H1 (cell line): ENCODE measurements around the gene MANSC4. TPM values are rescaled to one million over a fixed set of nuclear protein-coding genes. Genes with fewer than 3 reads are reported as not detected.
A peak's percentile ranks its signal among the peaks of the same experiment; 100 is the strongest.

ENCODE experiments used
- CTCF ChIA-PET: fragments of 300-600 bp; sonication (Branson Sonifier 250); formaldehyde crosslinking; loops from one replicate; lab custom pipeline; 2021; ENCODE audit not compliant: partially characterized antibody; lab: Charles Lee
- POLR2A ChIA-PET: fragments of 300-600 bp; sonication (Branson Sonifier 250); formaldehyde crosslinking; loops from one replicate; lab custom pipeline; 2021; ENCODE audit warnings: inconsistent platforms; ENCODE audit not compliant: partially characterized antibody; lab: Charles Lee
- DNase-seq, 2 experiments: peaks; one replicate each; pipeline versions ENCODE4 v3.0.0 to v3.0.0-alpha.2; 2010 to 2022; ENCODE audit warnings: low spot score in 2 of 2, low read depth in 1 of 2, mixed read lengths in 1 of 2
- FAIRE-seq: peaks from 2 replicates; lab custom pipeline; 2011; peaks lifted over from hg19 to GRCh38; lab: Jason Lieb, UNC
- H2AFZ ChIP-seq: 2 replicates; pipeline ENCODE4 v1.8.1; 2012; ENCODE audit warnings: low read length, inconsistent platforms
- H2AK5ac ChIP-seq: 2 replicates; pipeline ENCODE4 v1.6.1; 2013; ENCODE audit warnings: low read depth, low read length
- H2BK120ac ChIP-seq: replicated peaks from 2 replicates; pipeline ENCODE3; 2013; ENCODE audit warnings: low read depth, low read length, inconsistent platforms
- H2BK12ac ChIP-seq: 2 replicates; pipeline ENCODE4 v1.6.1; 2013; ENCODE audit warnings: low read depth, low read length
- H2BK15ac ChIP-seq: 2 replicates; pipeline ENCODE4 v1.6.1; 2013; ENCODE audit warnings: low read length
- H2BK20ac ChIP-seq: 2 replicates; pipeline ENCODE4 v1.6.1; 2013; ENCODE audit warnings: low read length
- H2BK5ac ChIP-seq: 2 replicates; pipeline ENCODE4 v1.6.1; 2013; ENCODE audit warnings: low read depth, low read length
- H3K14ac ChIP-seq: 2 replicates; pipeline ENCODE4 v1.6.1; 2013; ENCODE audit warnings: inconsistent platforms; ENCODE audit not compliant: insufficient read length
- H3K18ac ChIP-seq: 2 replicates; pipeline ENCODE4 v1.6.1; 2013; ENCODE audit warnings: low read length; ENCODE audit errors: extremely low read depth
- H3K23ac ChIP-seq: 2 replicates; pipeline ENCODE4 v1.6.1; 2013; ENCODE audit warnings: inconsistent platforms; ENCODE audit not compliant: insufficient read length
- H3K23me2 ChIP-seq: 2 replicates; pipeline ENCODE4 v1.6.1; 2013; ENCODE audit warnings: low read depth, low read length
- H3K27ac ChIP-seq: 2 replicates; pipeline ENCODE4 v1.6.1; 2011; ENCODE audit warnings: low read depth, low read length, inconsistent platforms
- H3K27me3 ChIP-seq, 4 experiments: replicated peaks in 1 of 4; 1 replicate in 1 of 4; 2 replicates in 3 of 4; pipeline versions ENCODE4 v1.6.1 to v1.8.1; 2011 to 2013; ENCODE audit warnings: low read length in 3 of 4, mild to moderate bottlenecking in 3 of 4, inconsistent platforms in 2 of 4, mixed read lengths in 2 of 4, moderate library complexity in 1 of 4; ENCODE audit not compliant: control insufficient read depth in 3 of 4, insufficient read depth in 3 of 4; ENCODE audit errors: extremely low read depth in 1 of 4
- H3K36me3 ChIP-seq, 4 experiments: 2 replicates each; pipeline versions ENCODE4 v1.6.1 to v1.8.1; 2011 to 2013; ENCODE audit warnings: mild to moderate bottlenecking in 4 of 4, low read length in 3 of 4, moderate library complexity in 2 of 4, control low read depth in 1 of 4, inconsistent platforms in 1 of 4; ENCODE audit not compliant: insufficient read depth in 4 of 4, control insufficient read depth in 2 of 4
- H3K4ac ChIP-seq: replicated peaks from 2 replicates; pipeline ENCODE3; 2013; ENCODE audit warnings: low read length, low read depth, mixed read lengths, inconsistent platforms; ENCODE audit not compliant: insufficient read length
- H3K4me1 ChIP-seq, 4 experiments: replicated peaks in 1 of 4; 1 replicate in 1 of 4; 2 replicates in 3 of 4; pipeline versions ENCODE4 v1.6.1 to v1.8.1; 2011 to 2013; ENCODE audit warnings: low read length in 3 of 4, inconsistent platforms in 2 of 4, mixed read lengths in 1 of 4; ENCODE audit not compliant: insufficient read depth in 4 of 4, control insufficient read depth in 3 of 4
- H3K4me2 ChIP-seq, 2 experiments: 2 replicates each; pipeline versions ENCODE4 v1.6.1 to v1.8.1; 2011 to 2013; ENCODE audit warnings: low read depth in 2 of 2, low read length in 2 of 2, control low read depth in 1 of 2, inconsistent platforms in 1 of 2, mild to moderate bottlenecking in 1 of 2; ENCODE audit not compliant: insufficient read depth in 1 of 2
- H3K4me3 ChIP-seq, 4 experiments: fragments of 200-600, 300-600 bp in 1 of 4; sonication (generic), shearing (Covaris generic), sonication (Bioruptor Twin) in 1 of 4; 2 replicates each; pipeline versions ENCODE4 v1.5.1 to v1.8.1; 2011 to 2016; ENCODE audit warnings: low read length in 4 of 4, low read depth in 3 of 4, control low read depth in 2 of 4, inconsistent platforms in 2 of 4, mild to moderate bottlenecking in 2 of 4, mixed read lengths in 1 of 4, moderate library complexity in 1 of 4; ENCODE audit not compliant: insufficient read depth in 2 of 4; ENCODE audit errors: extremely low read depth in 1 of 4
- H3K56ac ChIP-seq: replicated peaks from 2 replicates; pipeline ENCODE3; 2013; ENCODE audit warnings: low read depth, mild to moderate bottlenecking, mixed read lengths, low read length, inconsistent platforms; ENCODE audit not compliant: insufficient read length
- H3K79me1 ChIP-seq: 2 replicates; pipeline ENCODE4 v1.6.1; 2013; ENCODE audit warnings: low read depth, low read length, control low read depth
- H3K79me2 ChIP-seq, 2 experiments: 2 replicates each; pipeline versions ENCODE4 v1.6.1 to v1.8.1; 2012 to 2013; ENCODE audit warnings: low read length in 2 of 2, mild to moderate bottlenecking in 2 of 2, inconsistent platforms in 1 of 2; ENCODE audit not compliant: insufficient read depth in 2 of 2, control insufficient read depth in 1 of 2
- H3K9ac ChIP-seq, 4 experiments: replicated peaks in 1 of 4; 1 replicate in 1 of 4; 2 replicates in 3 of 4; pipeline versions ENCODE4 v1.6.1 to v1.8.1; 2011 to 2013; ENCODE audit warnings: low read depth in 3 of 4, low read length in 3 of 4, control low read depth in 2 of 4, mild to moderate bottlenecking in 2 of 4, moderate library complexity in 2 of 4, inconsistent platforms in 1 of 4; ENCODE audit errors: extremely low read depth in 1 of 4
- H3K9me3 ChIP-seq, 2 experiments: 2 replicates each; pipeline versions ENCODE4 v1.6.1 to v1.8.1; 2012 to 2013; ENCODE audit warnings: mild to moderate bottlenecking in 2 of 2, moderate library complexity in 2 of 2, control low read depth in 1 of 2, inconsistent platforms in 1 of 2, low read depth in 1 of 2, low read length in 1 of 2, mixed read lengths in 1 of 2; ENCODE audit not compliant: insufficient read depth in 2 of 2
- H4K20me1 ChIP-seq, 2 experiments: replicated peaks in 1 of 2; 2 replicates each; pipeline versions ENCODE3 to v1.8.1; 2011 to 2013; ENCODE audit warnings: inconsistent platforms in 2 of 2, low read length in 2 of 2, mild to moderate bottlenecking in 1 of 2; ENCODE audit not compliant: insufficient read depth in 2 of 2, control insufficient read depth in 1 of 2
- H4K5ac ChIP-seq: 2 replicates; pipeline ENCODE4 v1.6.1; 2013; ENCODE audit warnings: low read length, low read depth, mixed read lengths, inconsistent platforms; ENCODE audit not compliant: insufficient read length
- H4K8ac ChIP-seq: 2 replicates; pipeline ENCODE4 v1.8.0; 2013; ENCODE audit warnings: mild to moderate bottlenecking, moderate library complexity, low read length, inconsistent platforms; ENCODE audit not compliant: insufficient read depth; ENCODE audit errors: extremely low read depth
- H4K91ac ChIP-seq: replicated peaks from 2 replicates; pipeline ENCODE3; 2013; ENCODE audit warnings: low read length, mixed read lengths, inconsistent platforms; ENCODE audit not compliant: insufficient read length
- ATF3 ChIP-seq: IDR thresholded peaks from 2 replicates; pipeline ENCODE4 v1.6.1; 2011; ENCODE audit warnings: low read depth, mild to moderate bottlenecking, low read length; ENCODE audit not compliant: insufficient read depth
- KDM4A ChIP-seq: IDR thresholded peaks from one replicate; pipeline ENCODE4 v1.7.1; 2012; ENCODE audit warnings: low read depth, mild to moderate bottlenecking, moderate library complexity, low read length, inconsistent platforms; ENCODE audit not compliant: severe bottlenecking
- KDM5A ChIP-seq: fragments of 200-600 bp; IDR thresholded peaks from 2 replicates; pipeline ENCODE4 v1.7.1; 2012; ENCODE audit warnings: mild to moderate bottlenecking, low read length, inconsistent platforms, mixed read lengths
- POLR2A ChIP-seq, 2 experiments: IDR thresholded peaks; 1 replicate in 1 of 2; 2 replicates in 1 of 2; pipeline ENCODE4 v1.6.1; 2011; ENCODE audit warnings: low read depth in 2 of 2, low read length in 2 of 2, mild to moderate bottlenecking in 2 of 2; ENCODE audit errors: control extremely low read depth in 1 of 2
- SIX5 ChIP-seq: IDR thresholded peaks from 2 replicates; pipeline ENCODE4 v1.6.1; 2011; ENCODE audit warnings: mild to moderate bottlenecking, low read depth, low read length
- SP4 ChIP-seq: IDR thresholded peaks from 2 replicates; pipeline ENCODE4 v1.6.1; 2012; ENCODE audit warnings: low read length, inconsistent platforms
- TAF1 ChIP-seq: IDR thresholded peaks from 2 replicates; pipeline ENCODE4 v1.6.1; 2011; ENCODE audit warnings: mild to moderate bottlenecking, low read depth, low read length
- TAF7 ChIP-seq: optimal IDR thresholded peaks from 2 replicates; pipeline ENCODE3; 2011; ENCODE audit warnings: low read depth, mild to moderate bottlenecking, inconsistent platforms, low read length, moderate library complexity, borderline replicate concordance
- TBP ChIP-seq: IDR thresholded peaks from 2 replicates; pipeline ENCODE4 v1.6.1; 2011; ENCODE audit warnings: low read depth, low read length, improper control_type of control experiment
- ZNF274 ChIP-seq: IDR thresholded peaks from 2 replicates; pipeline ENCODE4 v1.7.0; 2012; ENCODE audit warnings: low read length, borderline replicate concordance; ENCODE audit errors: extremely low read depth
- WGBS, 2 experiments: shearing (Covaris generic) in 1 of 2; methylation state at CpG; one replicate each; pipeline versions ENCODE4 v1.1.6 to v1.1.7; 2013 to 2015; ENCODE audit warnings: low lambda C conversion rate in 2 of 2, mixed read lengths in 2 of 2, inconsistent platforms in 1 of 2, low coverage in 1 of 2, missing lambda C conversion rate in 1 of 2; ENCODE audit not compliant: insufficient replicate concordance in 2 of 2, insufficient coverage in 1 of 2, insufficient read length in 1 of 2; ENCODE audit errors: extremely low coverage in 1 of 2, missing lambda C conversion rate in 1 of 2; 5-methylcytosine and 5-hydroxymethylcytosine counted together
- long read RNA-seq, 2 experiments: library from RNA in 1 of 2; library from capped mRNA in 1 of 2; stranded (forward); transcript quantifications; one replicate each; pipeline ENCODE4 v2.0.0, GENCODE V29; 2021; ENCODE audit warnings: inconsistent platforms in 1 of 2
- polyA minus RNA-seq, 3 experiments: library from RNA; depleted of rRNA, polyadenylated mRNA; stranded (reverse); fragments of >200 nt; gene quantifications; 1 replicate in 2 of 3; 2 replicates in 1 of 3; pipeline ENCODE4 v1.2.3, GENCODE V29; 2011
- polyA plus RNA-seq, 7 experiments: library from polyadenylated mRNA; depleted of rRNA in 3 of 7; stranded (reverse) in 5 of 7; unstranded in 2 of 7; fragments of >200 nt in 5 of 7; fragments of 200-250 nt in 2 of 7; gene quantifications; 1 replicate in 5 of 7; 2 replicates in 1 of 7; 4 replicates in 1 of 7; pipeline versions ENCODE4 v1.2.1 to v1.2.3, GENCODE V29; 2011 to 2013; ENCODE audit warnings: missing spikeins in 2 of 7, mixed read lengths in 2 of 7
- total RNA-seq: library from RNA; stranded (reverse); fragmentation: NEBNext Ultra II Directional; extraction: Animal tissue kit (Norgen Biotek cat#: 25700); gene quantifications from 2 replicates; pipeline ENCODE4 v1.2.1, GENCODE V29; 2021

Gene MANSC4
- total RNA-seq (not detected in 2 replicates), polyA plus RNA-seq (2011; rRNA removed) (not detected in 2 replicates), polyA minus RNA-seq (2011; rRNA and poly(A)+ RNA removed) (not detected in 2 replicates)
- not detected for polyA plus RNA-seq (2011; cell fraction: cytosol; rRNA removed)
- not detected for polyA plus RNA-seq (2011; cell fraction: nucleus; rRNA removed)
- polyA plus RNA-seq (2012, experiment 1 of 2), result not detected in 4 replicates
- not detected for polyA plus RNA-seq (2012, experiment 2 of 2)
- not detected for polyA plus RNA-seq (2013, experiment 1 of 2)
- not detected for polyA plus RNA-seq (2013, experiment 2 of 2)
- not detected for polyA minus RNA-seq (2011; cell fraction: cytosol; rRNA and poly(A)+ RNA removed)
- polyA minus RNA-seq (2011; cell fraction: nucleus; rRNA and poly(A)+ RNA removed), result not detected
- long read RNA-seq, experiment 1, result 0 reads
- long read RNA-seq, experiment 2, result 0 reads

GRCh38 chr12:27779920-27780611, at the start of gene MANSC4, which contains the start of gene KLHL42:
Gene MANSC4 (minus strand): TSS chr12:27780236. CDS start chr12:27771276, 8,960 bp downstream.
Gene KLHL42 (plus strand): TSS chr12:27780233. CDS start chr12:27780331, 98 bp downstream.
- CTCF ChIA-PET, result interaction anchor here (0.6 to 1.8 kb wide), 2 partner anchors 26 to 440 kb away, joined by 3 to 5 read pairs; no protein-coding TSS in a partner anchor
- peaks cover 0 to 41% of the 10 kb centered on the region in 2 experiments; a peak in 2 of 4 replicates for H3K79me2 ChIP-seq
- no peak for FAIRE-seq
- peak; percentile 73 for TF ChIP-seq TAF1
- TF ChIP-seq SIX5, result no peak
- peak; percentile 71; the same call in 1 of the 2 replicates for TF ChIP-seq TBP
- peak; percentile 78 for TF ChIP-seq TAF7
- no peak for TF ChIP-seq SP4
- no peak for TF ChIP-seq ATF3
- peak; percentile 56 for TF ChIP-seq KDM4A
- no peak for TF ChIP-seq ZNF274
- TF ChIP-seq KDM5A, result no peak
- TF ChIP-seq POLR2A (IDR thresholded peaks at IDR 0.05; ENCODE audit: control extremely low read depth in 1 of 2, low read depth in 2 of 2, low read length in 2 of 2), result peak in 1 of 2 experiments; percentile 43; a peak in 1 of 3 replicates

More at GRCh38 chr12:27779920-27780611, at the start of gene MANSC4, which contains the start of gene KLHL42:
- Histone ChIP-seq H4K5ac (peak within 1 kb of the TSS; percentile 93), H3K27me3 (no peaks in the 10 kb centered on the region), H3K18ac (peak within 1 kb of the TSS; percentile 99), H2AFZ (peak within 1 kb of the TSS; percentile 99), H3K14ac (peak within 1 kb of the TSS; percentile 20), H4K20me1 (no peaks in the 10 kb centered on the region), H3K23ac (no peak within 1 kb of the TSS), H2BK12ac (peak within 1 kb of the TSS; percentile 96), H3K4me3 (peak within 1 kb of the TSS; percentile 53 to 72 (median 69)), H3K79me1 (no peaks in the 10 kb centered on the region), H4K8ac (peak within 1 kb of the TSS; percentile 97), H2AK5ac (peak within 1 kb of the TSS; percentile 84; the same call in 1 of the 2 replicates), H2BK15ac (peak within 1 kb of the TSS; percentile 95; the same call in 1 of the 2 replicates), H3K4me1 (peaks cover 0 to 16% (median 11%) of the 10 kb centered on the region in 4 experiments; a peak in 6 of 7 replicates), H2BK5ac (peak within 1 kb of the TSS; percentile 77), H3K9me3 (no peaks in the 10 kb centered on the region), H3K4me2 (peak within 1 kb of the TSS; percentile 76 to 97), H3K36me3 (no peaks in the 10 kb centered on the region; a peak in 2 of 8 replicates), H3K4ac (peak within 1 kb of the TSS; percentile 97), H3K9ac (peak within 1 kb of the TSS; percentile 77 to 94 (median 90)), H4K91ac (peak within 1 kb of the TSS; percentile 97), H3K23me2 (peaks cover 11% of the 10 kb centered on the region), H2BK120ac (peak within 1 kb of the TSS; percentile 72), H3K56ac (peak within 1 kb of the TSS; percentile 82), H3K27ac (peak within 1 kb of the TSS; percentile 71), H2BK20ac (no peak within 1 kb of the TSS; the same call in 1 of the 2 replicates)
- POLR2A ChIA-PET, result interaction anchor here (0.5 to 3.0 kb wide), 26 partner anchors 8 to 406 kb away, joined by 3 to 18 read pairs (median 3); no protein-coding TSS in a partner anchor
- 3% methylated on average over 40 of the region's 92 CpGs; no CpG with 5 or more reads in 1 of the 2 experiments for WGBS, 2 experiments
- DNase-seq, result peak in 1 of 2 experiments; percentile 79
